ENCODE measurements around the gene ERP27.

GRCh38 chr12:14935031-14935430 is 3.3 kb downstream of the ERP27 start:
- no peak for TF ChIP-seq USF1 (CRISPR knock-in tag; IDR thresholded peaks at IDR 0.05)
- no peak for TF ChIP-seq SP1 (CRISPR knock-in tag; conservative IDR thresholded peaks at IDR 0.05)
- TF ChIP-seq, protein P1, sequence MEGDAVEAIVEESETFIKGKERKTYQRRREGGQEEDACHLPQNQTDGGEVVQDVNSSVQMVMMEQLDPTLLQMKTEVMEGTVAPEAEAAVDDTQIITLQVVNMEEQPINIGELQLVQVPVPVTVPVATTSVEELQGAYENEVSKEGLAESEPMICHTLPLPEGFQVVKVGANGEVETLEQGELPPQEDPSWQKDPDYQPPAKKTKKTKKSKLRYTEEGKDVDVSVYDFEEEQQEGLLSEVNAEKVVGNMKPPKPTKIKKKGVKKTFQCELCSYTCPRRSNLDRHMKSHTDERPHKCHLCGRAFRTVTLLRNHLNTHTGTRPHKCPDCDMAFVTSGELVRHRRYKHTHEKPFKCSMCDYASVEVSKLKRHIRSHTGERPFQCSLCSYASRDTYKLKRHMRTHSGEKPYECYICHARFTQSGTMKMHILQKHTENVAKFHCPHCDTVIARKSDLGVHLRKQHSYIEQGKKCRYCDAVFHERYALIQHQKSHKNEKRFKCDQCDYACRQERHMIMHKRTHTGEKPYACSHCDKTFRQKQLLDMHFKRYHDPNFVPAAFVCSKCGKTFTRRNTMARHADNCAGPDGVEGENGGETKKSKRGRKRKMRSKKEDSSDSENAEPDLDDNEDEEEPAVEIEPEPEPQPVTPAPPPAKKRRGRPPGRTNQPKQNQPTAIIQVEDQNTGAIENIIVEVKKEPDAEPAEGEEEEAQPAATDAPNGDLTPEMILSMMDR (IDR thresholded peaks at IDR 0.05): no peak
- TF ChIP-seq GABPB1 (CRISPR knock-in tag; IDR thresholded peaks at IDR 0.05): no peak
- TF ChIP-seq, protein P2, sequence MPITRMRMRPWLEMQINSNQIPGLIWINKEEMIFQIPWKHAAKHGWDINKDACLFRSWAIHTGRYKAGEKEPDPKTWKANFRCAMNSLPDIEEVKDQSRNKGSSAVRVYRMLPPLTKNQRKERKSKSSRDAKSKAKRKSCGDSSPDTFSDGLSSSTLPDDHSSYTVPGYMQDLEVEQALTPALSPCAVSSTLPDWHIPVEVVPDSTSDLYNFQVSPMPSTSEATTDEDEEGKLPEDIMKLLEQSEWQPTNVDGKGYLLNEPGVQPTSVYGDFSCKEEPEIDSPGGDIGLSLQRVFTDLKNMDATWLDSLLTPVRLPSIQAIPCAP (CRISPR knock-in tag; IDR thresholded peaks at IDR 0.05): no peak

Measured in WTC11 (cell line).